ENCODE data around the gene TMEM209.
"Not testable (repeated sequence)": the region's sequence is repeated elsewhere in the genome, so short reads cannot be mapped to it uniquely, and the experiment has no call there.

TMEM209 gene

DNA sequence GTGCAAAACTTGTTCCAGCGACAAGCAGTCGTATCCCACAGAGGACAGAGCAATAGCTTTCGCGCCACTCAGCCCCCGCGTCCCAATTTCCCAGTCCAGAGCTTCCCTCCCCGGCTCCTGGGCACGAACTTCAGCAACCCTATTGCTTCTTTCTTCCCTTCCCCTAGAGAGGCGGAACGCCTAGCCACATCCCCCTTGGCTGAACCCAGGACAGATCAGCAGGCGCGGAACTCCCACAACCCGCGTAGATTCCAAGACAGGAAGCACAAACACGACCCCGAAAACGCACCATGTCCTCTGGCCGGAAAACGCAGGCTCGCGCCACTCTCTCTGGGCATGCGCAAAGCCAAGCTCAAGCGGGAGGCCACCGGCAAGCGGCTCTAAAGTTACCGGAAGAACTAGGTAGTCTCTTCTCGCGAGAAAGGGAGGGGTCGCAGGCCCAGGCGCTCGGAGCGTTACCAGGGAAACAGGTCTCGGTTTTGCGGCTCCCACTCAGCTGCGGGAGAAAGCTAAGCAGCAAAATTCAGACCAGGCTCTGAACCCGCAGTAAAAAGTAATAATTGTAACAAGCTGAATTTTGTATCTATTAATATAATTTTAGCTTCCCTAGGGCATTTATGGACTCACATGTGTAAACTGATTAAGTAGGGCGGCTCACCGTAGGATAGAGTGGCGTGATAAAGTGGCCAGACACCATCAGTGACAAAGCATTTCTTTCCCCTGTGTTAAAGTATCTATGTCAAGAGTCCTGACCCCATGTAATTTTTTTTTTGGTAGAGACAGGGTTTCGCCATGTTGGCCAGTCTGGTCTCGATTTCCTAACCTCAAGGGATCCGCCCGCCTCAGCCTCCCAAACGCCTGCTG lies at the start of gene TMEM209:
Gene TMEM209, minus strand, starts transcription at position 323 of the 864 bp plus-strand sequence. Its CDS starts 31 bp downstream, at position 292.
- peak within 1 kb of the TSS; percentile 94 for H3K4me3 Mint-ChIP-seq
- ATAC-seq: peak; percentile 98
- DNase-seq (ENCODE audit: low spot score in 2 of 2): peak; percentile 87 to 96
- no peaks in the 10 kb centered on the region for H3K9me3 Mint-ChIP-seq
- H3K4me1 Mint-ChIP-seq: peaks cover 30% of the 10 kb centered on the region
- H3K36me3 Mint-ChIP-seq: peaks cover 50% of the 10 kb centered on the region
- peak within 1 kb of the TSS; percentile 99 for H3K27ac Mint-ChIP-seq

DNA sequence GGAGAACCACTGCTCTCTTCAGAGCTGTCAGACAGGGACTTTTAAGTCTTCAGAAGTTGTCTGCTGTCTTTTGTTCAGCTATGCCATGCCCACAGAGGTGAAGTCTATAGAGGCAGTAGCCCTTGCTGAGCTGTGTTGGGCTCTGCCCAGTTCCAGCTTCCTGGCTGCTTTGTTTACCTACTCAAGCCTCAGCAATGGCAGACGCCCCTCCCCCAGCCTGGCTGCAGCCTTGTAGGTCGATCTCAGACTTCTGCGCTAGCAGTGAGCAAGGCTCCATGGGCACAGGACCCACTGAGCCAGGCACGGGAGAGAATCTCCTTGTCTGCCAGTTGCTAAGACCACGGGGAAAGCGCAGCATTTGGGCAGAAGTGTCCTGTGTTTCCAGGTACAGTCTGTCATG lies 49.3 kb upstream of the TMEM209 start:
- no peak overlapping the region for H3K27ac Mint-ChIP-seq

GRCh38 chr7:130249626-130250025 lies 44.4 kb upstream of the TMEM209 start:
- not testable (repeated sequence) for H3K36me3 Mint-ChIP-seq; H3K4me1 Mint-ChIP-seq; H3K27ac Mint-ChIP-seq; H3K9me3 Mint-ChIP-seq; H3K4me3 Mint-ChIP-seq; DNase-seq (ENCODE audit: low spot score in 2 of 2); ATAC-seq

More for the DNA sequence above, 49.3 kb upstream of the TMEM209 start:
- Mint-ChIP-seq H3K4me3 (no peak overlapping the region), H3K4me1 (no peaks in the 10 kb centered on the region), H3K9me3 (no peaks in the 10 kb centered on the region), H3K36me3 (no peaks in the 10 kb centered on the region)
- no peak for DNase-seq (ENCODE audit: low spot score in 2 of 2)
- ATAC-seq: no peak

DNA sequence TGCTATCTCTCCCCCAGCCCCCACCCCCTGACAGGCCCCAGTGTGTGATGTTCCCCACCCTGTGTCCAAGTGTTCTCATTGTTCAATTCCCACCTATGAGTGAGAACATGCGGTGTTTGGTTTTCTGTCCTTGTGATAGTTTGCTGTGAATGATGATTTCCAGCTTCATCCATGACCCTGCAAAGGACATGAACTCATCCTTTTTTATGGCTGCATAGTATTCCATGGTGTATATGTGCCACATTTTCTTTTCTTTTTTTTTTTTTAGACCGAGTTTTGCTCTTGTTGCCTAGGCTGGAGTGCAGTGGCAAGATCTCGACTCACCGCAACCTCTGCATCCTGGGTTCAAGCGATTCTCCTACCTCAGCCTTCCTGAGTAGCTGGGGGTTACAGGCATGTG lies 43.6 kb upstream of the TMEM209 start:
- not testable (repeated sequence) for H3K9me3 Mint-ChIP-seq; ATAC-seq; H3K4me3 Mint-ChIP-seq; DNase-seq (ENCODE audit: low spot score in 2 of 2); H3K36me3 Mint-ChIP-seq; H3K27ac Mint-ChIP-seq; H3K4me1 Mint-ChIP-seq

- H3K4me1 Mint-ChIP-seq: peaks cover 18% of the 10 kb centered on the region
- not testable (repeated sequence) for ATAC-seq; DNase-seq (ENCODE audit: low spot score in 2 of 2); H3K27ac Mint-ChIP-seq; H3K4me3 Mint-ChIP-seq; H3K36me3 Mint-ChIP-seq; H3K9me3 Mint-ChIP-seq
These were observed 41.3 kb upstream of the TMEM209 start for GRCh38 chr7:130246491-130246890.

DNA sequence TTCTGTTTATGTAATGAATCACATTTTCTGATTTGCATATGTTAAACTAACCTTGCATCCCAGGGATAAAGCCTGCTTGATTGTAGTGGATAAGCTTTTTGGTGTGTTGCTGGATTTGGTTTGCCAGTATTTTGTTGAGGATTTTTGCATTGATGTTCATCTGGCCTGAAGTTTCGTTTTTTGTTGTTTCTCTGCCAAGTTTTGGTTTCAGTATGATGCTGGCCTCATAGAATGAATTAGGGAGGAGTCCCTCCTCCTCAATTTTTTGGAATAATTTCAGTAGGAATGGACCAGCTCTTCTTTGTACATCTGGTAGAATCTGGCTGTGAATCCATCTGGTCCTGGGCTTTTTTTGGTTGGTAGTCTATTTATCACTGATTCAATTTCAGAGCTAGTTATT lies 38.3 kb upstream of the TMEM209 start:
- H3K9me3 Mint-ChIP-seq; H3K27ac Mint-ChIP-seq; H3K4me3 Mint-ChIP-seq; ATAC-seq; DNase-seq (ENCODE audit: low spot score in 2 of 2); H3K36me3 Mint-ChIP-seq: not testable (repeated sequence)
- H3K4me1 Mint-ChIP-seq: peaks cover 18% of the 10 kb centered on the region

DNA sequence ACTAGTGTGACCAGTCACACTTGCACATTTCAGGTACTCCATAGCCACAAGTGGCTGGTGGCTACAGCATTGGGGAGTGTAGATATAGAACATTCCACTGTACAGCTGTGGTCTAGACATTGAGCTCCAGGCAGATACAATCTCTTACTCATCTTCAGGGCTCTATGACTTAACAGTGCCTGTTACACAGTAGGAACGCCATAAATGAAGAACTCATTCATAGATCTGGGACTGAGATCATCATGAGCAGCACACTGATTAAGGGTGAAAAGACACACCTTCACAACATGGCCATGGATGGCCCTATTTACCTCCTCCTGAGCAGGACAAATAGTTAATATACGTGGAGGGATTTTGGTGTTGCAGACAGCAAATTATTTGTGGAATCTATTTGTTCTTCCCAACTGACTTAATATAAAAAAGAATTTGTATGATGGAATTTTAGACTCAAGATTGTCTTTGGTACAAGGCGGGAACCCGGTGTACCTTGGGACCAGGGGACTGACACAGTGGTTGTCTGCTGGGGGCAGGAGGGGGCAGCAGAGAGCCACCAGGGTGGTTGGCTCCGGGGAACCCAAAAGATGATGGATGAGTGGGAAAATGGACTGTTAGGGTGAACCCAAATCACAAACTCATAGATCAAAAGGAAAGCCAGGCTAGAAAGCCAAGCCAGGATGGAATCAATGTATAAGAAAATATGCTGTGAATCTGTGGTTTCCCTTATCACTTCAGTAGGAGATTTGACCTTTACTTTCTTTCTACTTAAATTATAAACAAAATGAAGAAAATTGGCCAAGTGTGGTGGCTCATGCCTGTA lies 37.2 kb upstream of the TMEM209 start:
- DNase-seq (ENCODE audit: low spot score in 2 of 2) (peak; percentile 36 to 71), ATAC-seq (peak; percentile 97)
- no peak overlapping the region for H3K4me3 Mint-ChIP-seq
- no peak overlapping the region for H3K27ac Mint-ChIP-seq
- peaks cover 2% of the 10 kb centered on the region for H3K9me3 Mint-ChIP-seq
- H3K4me1 Mint-ChIP-seq: peaks cover 18% of the 10 kb centered on the region
- H3K36me3 Mint-ChIP-seq: no peaks in the 10 kb centered on the region

GRCh38 chr7:130240240-130240639 lies 35.0 kb upstream of the TMEM209 start:
- H3K27ac Mint-ChIP-seq: no peak overlapping the region
- H3K4me3 Mint-ChIP-seq: no peak overlapping the region
- ATAC-seq: no peak
- H3K9me3 Mint-ChIP-seq: no peaks in the 10 kb centered on the region
- no peak for DNase-seq (ENCODE audit: low spot score in 2 of 2)
- H3K4me1 Mint-ChIP-seq: peaks cover 18% of the 10 kb centered on the region
- H3K36me3 Mint-ChIP-seq: no peaks in the 10 kb centered on the region

DNA sequence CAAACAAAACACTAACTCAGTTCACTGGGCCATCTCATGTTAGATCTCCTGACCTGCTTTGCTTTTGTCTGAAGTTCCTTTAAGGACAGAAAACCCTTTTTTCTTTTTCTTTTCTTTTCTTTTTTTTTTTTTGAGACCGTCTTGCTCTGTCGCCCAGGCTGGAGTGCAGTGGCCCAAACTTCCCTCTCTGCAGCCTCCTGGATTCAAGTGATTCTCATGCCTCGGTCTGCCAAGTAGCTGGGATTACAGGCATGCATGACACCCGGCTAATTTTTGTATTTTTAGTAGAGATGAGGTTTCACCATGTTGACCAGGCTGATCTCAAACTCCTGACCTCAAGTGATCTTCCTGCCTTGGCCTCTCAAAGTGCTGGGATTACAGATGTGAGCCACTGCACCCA lies 31.2 kb upstream of the TMEM209 start:
- not testable (repeated sequence) for H3K4me1 Mint-ChIP-seq; H3K36me3 Mint-ChIP-seq; DNase-seq (ENCODE audit: low spot score in 2 of 2); H3K4me3 Mint-ChIP-seq; H3K27ac Mint-ChIP-seq; ATAC-seq; H3K9me3 Mint-ChIP-seq

DNA sequence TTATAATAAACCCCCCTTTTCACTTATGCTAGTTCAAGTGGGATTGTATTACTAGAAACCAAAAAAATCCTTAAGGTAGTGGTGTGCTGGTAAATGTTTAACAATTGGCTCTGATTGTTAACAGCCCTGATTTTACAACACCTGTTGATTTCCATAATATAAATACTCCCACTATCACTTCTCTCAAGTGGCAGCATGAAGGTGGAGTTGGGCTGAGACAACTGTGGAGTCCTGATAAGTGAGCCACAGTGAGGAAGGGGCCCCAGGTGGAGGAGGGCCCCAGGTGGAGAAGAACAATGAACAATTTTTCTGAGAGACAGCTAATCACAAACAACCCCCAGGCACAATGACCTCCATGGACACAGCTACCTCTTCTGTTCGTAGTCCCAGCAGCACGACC lies 28.9 kb upstream of the TMEM209 start:
- H3K4me3 Mint-ChIP-seq: no peak overlapping the region
- ATAC-seq: no peak
- no peak for DNase-seq (ENCODE audit: low spot score in 2 of 2)
- no peaks in the 10 kb centered on the region for H3K4me1 Mint-ChIP-seq
- H3K36me3 Mint-ChIP-seq: no peaks in the 10 kb centered on the region
- no peaks in the 10 kb centered on the region for H3K9me3 Mint-ChIP-seq
- no peak overlapping the region for H3K27ac Mint-ChIP-seq

- H3K36me3 Mint-ChIP-seq: no peaks in the 10 kb centered on the region
- DNase-seq (ENCODE audit: low spot score in 2 of 2): no peak
- H3K4me1 Mint-ChIP-seq: no peaks in the 10 kb centered on the region
- H3K27ac Mint-ChIP-seq: peak overlapping the region; percentile 43
- H3K9me3 Mint-ChIP-seq: no peaks in the 10 kb centered on the region
- H3K4me3 Mint-ChIP-seq: no peak overlapping the region
- no peak for ATAC-seq
These were observed 27.0 kb upstream of the TMEM209 start for GRCh38 chr7:130232209-130232608.

DNA sequence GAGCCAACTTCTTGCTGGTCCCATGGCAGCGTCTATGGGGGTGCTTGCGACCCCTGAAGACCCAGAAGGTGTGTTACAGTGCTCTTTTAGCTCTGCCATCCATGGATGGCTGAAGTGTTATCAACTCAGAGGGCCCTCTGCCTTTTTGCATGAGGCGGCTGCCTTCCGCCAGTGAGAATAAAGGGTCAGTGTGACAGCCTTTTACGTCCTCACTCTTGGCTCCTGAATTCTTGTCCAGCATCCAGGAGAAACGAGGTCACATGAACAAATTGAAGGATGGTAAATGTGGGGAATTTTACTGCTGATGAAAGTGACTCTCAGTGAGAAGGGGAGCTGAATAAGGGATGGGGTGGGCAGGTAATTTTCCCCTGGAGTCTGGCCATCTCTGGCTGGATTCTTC lies 26.6 kb upstream of the TMEM209 start:
- ATAC-seq (no peak), DNase-seq (ENCODE audit: low spot score in 2 of 2) (no peak)
- no peaks in the 10 kb centered on the region for H3K9me3 Mint-ChIP-seq
- no peaks in the 10 kb centered on the region for H3K4me1 Mint-ChIP-seq
- no peaks in the 10 kb centered on the region for H3K36me3 Mint-ChIP-seq
- peak overlapping the region; percentile 43 for H3K27ac Mint-ChIP-seq
- no peak overlapping the region for H3K4me3 Mint-ChIP-seq

GRCh38 chr7:130229981-130230380 lies 24.8 kb upstream of the TMEM209 start:
- not testable (repeated sequence) for H3K4me1 Mint-ChIP-seq; H3K9me3 Mint-ChIP-seq; ATAC-seq; H3K36me3 Mint-ChIP-seq; H3K27ac Mint-ChIP-seq; DNase-seq (ENCODE audit: low spot score in 2 of 2); H3K4me3 Mint-ChIP-seq

- Mint-ChIP-seq H3K27ac (no peak overlapping the region), H3K4me1 (no peaks in the 10 kb centered on the region), H3K36me3 (no peaks in the 10 kb centered on the region), H3K9me3 (no peaks in the 10 kb centered on the region), H3K4me3 (no peak overlapping the region)
- DNase-seq (ENCODE audit: low spot score in 2 of 2): no peak
- no peak for ATAC-seq
These were observed 23.8 kb upstream of the TMEM209 start for GRCh38 chr7:130228840-130229502.

DNA sequence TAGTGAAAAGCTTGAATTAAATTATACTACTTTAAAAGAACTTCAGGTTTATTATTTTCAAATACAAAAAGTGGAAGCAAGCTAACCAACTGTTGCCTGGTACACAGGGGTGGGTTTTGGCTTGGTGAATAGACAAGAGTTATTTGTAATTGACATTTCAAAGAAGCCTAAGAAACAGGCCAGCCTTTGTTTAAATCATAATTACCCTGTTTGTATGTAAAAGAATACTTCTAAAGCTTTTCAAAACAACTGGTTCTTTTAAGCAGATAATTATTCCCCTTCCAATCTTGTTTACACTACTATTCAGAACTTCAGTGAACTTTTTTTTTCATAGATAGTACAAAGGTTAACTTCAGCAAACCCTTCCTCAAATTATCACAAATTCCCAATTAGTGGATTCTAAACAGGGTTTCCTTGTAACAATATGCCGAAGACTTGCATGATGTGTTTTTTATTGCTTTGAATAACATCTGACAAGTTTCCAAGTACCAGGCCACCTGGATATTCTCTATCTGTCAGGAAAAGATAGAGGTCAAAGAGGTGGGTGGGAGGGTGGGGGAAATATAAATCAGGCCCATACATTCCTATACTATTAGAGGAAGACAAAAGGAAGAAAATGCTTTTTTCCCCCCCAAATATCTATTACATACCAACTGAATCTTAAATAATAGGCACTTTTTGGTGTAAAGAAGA lies 22.8 kb upstream of the TMEM209 start:
- no peak overlapping the region for H3K27ac Mint-ChIP-seq
- no peaks in the 10 kb centered on the region for H3K9me3 Mint-ChIP-seq
- no peak for ATAC-seq
- no peaks in the 10 kb centered on the region for H3K4me1 Mint-ChIP-seq
- DNase-seq (ENCODE audit: low spot score in 2 of 2): no peak
- H3K4me3 Mint-ChIP-seq: no peak overlapping the region
- no peaks in the 10 kb centered on the region for H3K36me3 Mint-ChIP-seq

Measured in stimulated activated effector memory CD8-positive, alpha-beta T cell treated with anti-CD3 and anti-CD28 coated beads, Interleukin-12 subunit alpha, Interleukin-12 subunit beta, amount 100 ng/mL, for 72 hours (primary cell).